ENCODE results near the gene GJA4. TPM values are rescaled to one million over a fixed set of nuclear protein-coding genes. Genes with fewer than 3 reads are reported as not detected.
"Not testable (repeated sequence)": the region's sequence is repeated elsewhere in the genome, so short reads cannot be mapped to it uniquely, and the experiment has no call there.

Gene GJA4
- polyA plus RNA-seq, 1 of the 3 experiments (the other 2 are of a cell fraction), result not detected

GRCh38 chr1:34816332-34816731 is 23.5 kb downstream of the GJA4 start:
- CTCF ChIA-PET, result interaction anchor here (2.2 to 2.6 kb wide), 2 partner anchors 30 to 36 kb away, joined by 7 to 13 read pairs; no protein-coding TSS in a partner anchor
- DNase-seq, result no peak
- Histone ChIP-seq H3K27ac (ENCODE audit: low read depth in 2 of 2, low read length in 1 of 2) (no peak overlapping the region), H2AFZ (ENCODE audit: low read depth) (no peak overlapping the region), H3K79me2 (ENCODE audit: insufficient read depth) (no peaks in the 10 kb centered on the region), H3F3A (replicated peaks; ENCODE audit: insufficient read depth) (no peaks in the 10 kb centered on the region), H3K4me2 (no peak overlapping the region), H3K9me2 (no peaks in the 10 kb centered on the region), H4K20me1 (ENCODE audit: insufficient read depth) (no peaks in the 10 kb centered on the region), H3K9me3 (no peaks in the 10 kb centered on the region), H3K4me1 (ENCODE audit: control insufficient read depth in 1 of 2, insufficient read depth in 2 of 2, low read depth in 1 of 2, low read length in 1 of 2) (no peaks in the 10 kb centered on the region), H3K27me3 (ENCODE audit: insufficient read depth) (no peaks in the 10 kb centered on the region), H3K36me3 (replicated peaks in 1 of 2; ENCODE audit: control insufficient read depth in 1 of 2, insufficient read depth in 2 of 2, low read length in 1 of 2) (no peaks in the 10 kb centered on the region), H3K4me3 (ENCODE audit: low read depth in 2 of 2, low read length in 1 of 2) (no peak overlapping the region), H3K9ac (no peak overlapping the region)
- POLR2A ChIA-PET, result no interaction called here
- TF ChIP-seq MAX (IDR thresholded peaks at IDR 0.05; ENCODE audit: low read depth) (no peak), TAF1 (IDR thresholded peaks at IDR 0.05; ENCODE audit: borderline replicate concordance, low read depth, low read length) (no peak), RXRA (IDR thresholded peaks at IDR 0.05; ENCODE audit: borderline replicate concordance, low read depth) (no peak), GABPA (IDR thresholded peaks at IDR 0.05; ENCODE audit: low read depth) (no peak), FOXM1 (IDR thresholded peaks at IDR 0.05; ENCODE audit: low read depth) (no peak), NFIC (IDR thresholded peaks at IDR 0.05; ENCODE audit: borderline replicate concordance) (no peak), RCOR1 (IDR thresholded peaks at IDR 0.05; ENCODE audit: low read length) (no peak), MXI1 (IDR thresholded peaks at IDR 0.05; ENCODE audit: low read depth, low read length) (no peak), IRF3 (IDR thresholded peaks at IDR 0.05; ENCODE audit: low read depth, low read length) (no peak), EZH2phosphoT487 (IDR thresholded peaks at IDR 0.05; ENCODE audit: borderline replicate concordance, low read depth) (no peak), NRF1 (IDR thresholded peaks at IDR 0.05; ENCODE audit: low read depth, low read length) (no peak)
- TF ChIP-seq, protein P1, sequence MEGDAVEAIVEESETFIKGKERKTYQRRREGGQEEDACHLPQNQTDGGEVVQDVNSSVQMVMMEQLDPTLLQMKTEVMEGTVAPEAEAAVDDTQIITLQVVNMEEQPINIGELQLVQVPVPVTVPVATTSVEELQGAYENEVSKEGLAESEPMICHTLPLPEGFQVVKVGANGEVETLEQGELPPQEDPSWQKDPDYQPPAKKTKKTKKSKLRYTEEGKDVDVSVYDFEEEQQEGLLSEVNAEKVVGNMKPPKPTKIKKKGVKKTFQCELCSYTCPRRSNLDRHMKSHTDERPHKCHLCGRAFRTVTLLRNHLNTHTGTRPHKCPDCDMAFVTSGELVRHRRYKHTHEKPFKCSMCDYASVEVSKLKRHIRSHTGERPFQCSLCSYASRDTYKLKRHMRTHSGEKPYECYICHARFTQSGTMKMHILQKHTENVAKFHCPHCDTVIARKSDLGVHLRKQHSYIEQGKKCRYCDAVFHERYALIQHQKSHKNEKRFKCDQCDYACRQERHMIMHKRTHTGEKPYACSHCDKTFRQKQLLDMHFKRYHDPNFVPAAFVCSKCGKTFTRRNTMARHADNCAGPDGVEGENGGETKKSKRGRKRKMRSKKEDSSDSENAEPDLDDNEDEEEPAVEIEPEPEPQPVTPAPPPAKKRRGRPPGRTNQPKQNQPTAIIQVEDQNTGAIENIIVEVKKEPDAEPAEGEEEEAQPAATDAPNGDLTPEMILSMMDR (IDR thresholded peaks at IDR 0.05), result no peak

- H3K9me3 ChIP-seq, result no peaks in the 10 kb centered on the region
- H2AFZ ChIP-seq (ENCODE audit: low read depth), result no peak overlapping the region
- TF ChIP-seq CHD2 (IDR thresholded peaks at IDR 0.05; ENCODE audit: low read length, partially characterized antibody), result no peak
- TF ChIP-seq TEAD4 (IDR thresholded peaks at IDR 0.05; ENCODE audit: borderline replicate concordance, insufficient read depth), result no peak
- TF ChIP-seq POLR2AphosphoS5 (IDR thresholded peaks at IDR 0.05; ENCODE audit: low read depth, low read length), result no peak
- no peak for TF ChIP-seq EZH2phosphoT487 (IDR thresholded peaks at IDR 0.05; ENCODE audit: borderline replicate concordance, low read depth)
- no peak for TF ChIP-seq NFIC (IDR thresholded peaks at IDR 0.05; ENCODE audit: borderline replicate concordance)
- TF ChIP-seq, protein P2, sequence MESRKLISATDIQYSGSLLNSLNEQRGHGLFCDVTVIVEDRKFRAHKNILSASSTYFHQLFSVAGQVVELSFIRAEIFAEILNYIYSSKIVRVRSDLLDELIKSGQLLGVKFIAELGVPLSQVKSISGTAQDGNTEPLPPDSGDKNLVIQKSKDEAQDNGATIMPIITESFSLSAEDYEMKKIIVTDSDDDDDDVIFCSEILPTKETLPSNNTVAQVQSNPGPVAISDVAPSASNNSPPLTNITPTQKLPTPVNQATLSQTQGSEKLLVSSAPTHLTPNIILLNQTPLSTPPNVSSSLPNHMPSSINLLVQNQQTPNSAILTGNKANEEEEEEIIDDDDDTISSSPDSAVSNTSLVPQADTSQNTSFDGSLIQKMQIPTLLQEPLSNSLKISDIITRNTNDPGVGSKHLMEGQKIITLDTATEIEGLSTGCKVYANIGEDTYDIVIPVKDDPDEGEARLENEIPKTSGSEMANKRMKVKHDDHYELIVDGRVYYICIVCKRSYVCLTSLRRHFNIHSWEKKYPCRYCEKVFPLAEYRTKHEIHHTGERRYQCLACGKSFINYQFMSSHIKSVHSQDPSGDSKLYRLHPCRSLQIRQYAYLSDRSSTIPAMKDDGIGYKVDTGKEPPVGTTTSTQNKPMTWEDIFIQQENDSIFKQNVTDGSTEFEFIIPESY (IDR thresholded peaks at IDR 0.05; ENCODE audit: borderline replicate concordance, low read depth), result no peak
- no peak for TF ChIP-seq IRF3 (IDR thresholded peaks at IDR 0.05; ENCODE audit: low read depth, low read length)
- ChIA-PET CTCF (interaction anchor here (2.2 to 2.6 kb wide), 2 partner anchors 30 to 36 kb away, joined by 7 to 13 read pairs; no protein-coding TSS in a partner anchor), POLR2A (no interaction called here)
- H3K9me2 ChIP-seq, result no peaks in the 10 kb centered on the region
- no peak overlapping the region for H3K4me2 ChIP-seq
- no peaks in the 10 kb centered on the region for H3K79me2 ChIP-seq (ENCODE audit: insufficient read depth)
- no peak overlapping the region for H3K4me3 ChIP-seq (ENCODE audit: low read depth in 2 of 2, low read length in 1 of 2)
- H3K9ac ChIP-seq, result no peak overlapping the region
- no peaks in the 10 kb centered on the region for H3K36me3 ChIP-seq (replicated peaks in 1 of 2; ENCODE audit: control insufficient read depth in 1 of 2, insufficient read depth in 2 of 2, low read length in 1 of 2)
- no peaks in the 10 kb centered on the region for H4K20me1 ChIP-seq (ENCODE audit: insufficient read depth)
- no peak for DNase-seq
- no peaks in the 10 kb centered on the region for H3F3A ChIP-seq (replicated peaks; ENCODE audit: insufficient read depth)
- no peak overlapping the region for H3K27ac ChIP-seq (ENCODE audit: low read depth in 2 of 2, low read length in 1 of 2)
- H3K4me1 ChIP-seq (ENCODE audit: control insufficient read depth in 1 of 2, insufficient read depth in 2 of 2, low read depth in 1 of 2, low read length in 1 of 2), result no peaks in the 10 kb centered on the region
- 53% methylated on average over 3 of the region's 3 CpGs for WGBS (ENCODE audit: low lambda C conversion rate)
- no peaks in the 10 kb centered on the region for H3K27me3 ChIP-seq (ENCODE audit: insufficient read depth)
Measured at GRCh38 chr1:34816778-34817177, 24.0 kb downstream of the GJA4 start.

DNA sequence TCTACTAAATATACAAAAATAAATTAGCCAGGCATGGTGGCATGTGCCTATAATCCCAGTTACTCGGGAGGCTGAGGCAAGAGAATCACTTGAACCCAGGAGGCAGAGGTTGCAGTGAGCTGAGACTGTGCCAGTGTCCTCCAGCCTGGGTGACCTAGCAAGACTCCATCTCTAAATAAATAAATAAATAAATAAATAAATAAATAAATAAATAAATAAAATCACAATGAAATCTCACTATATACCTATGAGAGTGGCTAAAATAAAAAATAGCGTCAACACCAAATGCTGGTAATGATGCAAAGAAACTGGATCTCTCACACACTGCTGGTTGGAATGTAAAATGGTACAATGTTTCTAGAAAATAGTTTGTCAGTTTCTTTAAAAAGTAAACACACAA is 26.1 kb downstream of the GJA4 start:
- WGBS (ENCODE audit: low lambda C conversion rate), result 64% methylated on average over 2 of the region's 2 CpGs
- H3K4me2 ChIP-seq; H3K9me2 ChIP-seq; CTCF ChIA-PET; H3K9ac ChIP-seq; H3K9me3 ChIP-seq; H2AFZ ChIP-seq (ENCODE audit: low read depth); H3K4me1 ChIP-seq (ENCODE audit: control insufficient read depth in 1 of 2, insufficient read depth in 2 of 2, low read depth in 1 of 2, low read length in 1 of 2); H3K27ac ChIP-seq (ENCODE audit: low read depth in 2 of 2, low read length in 1 of 2); H3K4me3 ChIP-seq (ENCODE audit: low read depth in 2 of 2, low read length in 1 of 2); DNase-seq; H3K27me3 ChIP-seq (ENCODE audit: insufficient read depth); POLR2A ChIA-PET; H3K79me2 ChIP-seq (ENCODE audit: insufficient read depth); H3K36me3 ChIP-seq (replicated peaks in 1 of 2; ENCODE audit: control insufficient read depth in 1 of 2, insufficient read depth in 2 of 2, low read length in 1 of 2); H4K20me1 ChIP-seq (ENCODE audit: insufficient read depth); H3F3A ChIP-seq (replicated peaks; ENCODE audit: insufficient read depth): not testable (repeated sequence)
